ENCODE measurements around the gene RNF114.

- TF ChIP-seq CTCF (IDR thresholded peaks at IDR 0.05) (no peak), POLR2A (IDR thresholded peaks at IDR 0.05) (no peak)
Measured at GRCh38 chr20:49901588-49901987, 34.6 kb upstream of the RNF114 start.

Data from esophagus squamous epithelium (tissue), 4 donors.